A673 (cell line): ENCODE data around the gene IL4R. TPM values are rescaled to one million over a fixed set of nuclear protein-coding genes. Genes with fewer than 3 reads are reported as not detected.

Source experiments
- BruUV-seq: library from RNA; stranded (reverse); fragments of 400-500 nt; replicated peaks from 2 replicates; lab custom pipeline; 2021; lab: Mats Ljungman, UMichigan
- CTCF ChIA-PET: fragments of 300-600 bp; sonication (Branson Sonifier 250); formaldehyde crosslinking; loops from one replicate; lab custom pipeline; 2022; ENCODE audit warnings: antibody characterized with exemption; lab: Charles Lee
- POLR2A ChIA-PET: fragments of 300-600 bp; sonication (Branson Sonifier 250); formaldehyde crosslinking; loops from one replicate; lab custom pipeline; 2022; ENCODE audit warnings: antibody characterized with exemption; ENCODE audit not compliant: low non-redundant PET; lab: Charles Lee
- DNase-seq: peaks from one replicate; pipeline ENCODE4 v3.0.0-alpha.2; 2015; ENCODE audit warnings: low spot score
- H3K27ac ChIP-seq: fragments of 200-600 bp; sonication (generic); 2 replicates; pipeline ENCODE4 v1.5.1; 2016; ENCODE audit warnings: mixed run types, low read depth, mild to moderate bottlenecking, mixed read lengths, antibody characterized with exemption, low read length; ENCODE audit not compliant: poor library complexity, severe bottlenecking
- H3K27me3 ChIP-seq: fragments of 200-600 bp; sonication (generic); replicated peaks from 2 replicates; pipeline ENCODE4 v1.6.1; 2017; ENCODE audit warnings: mixed run types, low read depth, mild to moderate bottlenecking, mixed read lengths, antibody characterized with exemption, low read length; ENCODE audit not compliant: insufficient read depth, poor library complexity
- H3K36me3 ChIP-seq: fragments of 200-600 bp; sonication (generic); 2 replicates; pipeline ENCODE4 v1.6.1; 2016; ENCODE audit warnings: mixed run types, mild to moderate bottlenecking, mixed read lengths, antibody characterized with exemption, low read length; ENCODE audit not compliant: insufficient read depth, poor library complexity, severe bottlenecking
- H3K4me1 ChIP-seq: fragments of 200-600 bp; sonication (generic); 2 replicates; pipeline ENCODE4 v1.6.1; 2017; ENCODE audit warnings: mixed run types, mild to moderate bottlenecking, mixed read lengths, antibody characterized with exemption, low read length; ENCODE audit not compliant: insufficient read depth, poor library complexity, severe bottlenecking
- H3K4me3 ChIP-seq: fragments of 200-600 bp; sonication (generic); 2 replicates; pipeline ENCODE4 v1.5.1; 2016; ENCODE audit warnings: low read depth, mixed run types, mild to moderate bottlenecking, mixed read lengths, low read length; ENCODE audit not compliant: poor library complexity, severe bottlenecking
- H3K9me3 ChIP-seq: fragments of 200-600 bp; sonication (generic); 2 replicates; pipeline ENCODE4 v1.6.1; 2016; ENCODE audit warnings: mixed run types, low read depth, mild to moderate bottlenecking, mixed read lengths, antibody characterized with exemption, low read length; ENCODE audit not compliant: poor library complexity, severe bottlenecking
- EZH2 ChIP-seq: fragments of 200-600 bp; sonication (generic); IDR thresholded peaks from 2 replicates; pipeline ENCODE4 v1.6.1; 2017; ENCODE audit warnings: borderline replicate concordance, low read depth, mild to moderate bottlenecking, mixed read lengths, antibody characterized with exemption, low read length; ENCODE audit not compliant: poor library complexity, severe bottlenecking
- intact Hi-C: fragments of 100-400 bp; cut with micrococcal nuclease; formaldehyde crosslinking; loops from one replicate; pipeline ENCODE4 v1.10.0; 2022; ENCODE audit not compliant: unreplicated experiment
- total RNA-seq: library from RNA; stranded (reverse); gene quantifications from 2 replicates; pipeline ENCODE4 v1.2.3, GENCODE V29; 2021
- TF ChIP-seq, protein P1 (sequence below): fragments of 300-800, 200-600 bp; sonication (generic); conservative IDR thresholded peaks from 2 replicates; pipeline ENCODE4 v1.5.1; 2017; ENCODE audit warnings: low read depth, mild to moderate bottlenecking, antibody characterized with exemption, low read length, moderate library complexity, mixed read lengths

IL4R gene
- total RNA-seq, 1 experiment from 2014 or later = 22.9 TPM

DNA sequence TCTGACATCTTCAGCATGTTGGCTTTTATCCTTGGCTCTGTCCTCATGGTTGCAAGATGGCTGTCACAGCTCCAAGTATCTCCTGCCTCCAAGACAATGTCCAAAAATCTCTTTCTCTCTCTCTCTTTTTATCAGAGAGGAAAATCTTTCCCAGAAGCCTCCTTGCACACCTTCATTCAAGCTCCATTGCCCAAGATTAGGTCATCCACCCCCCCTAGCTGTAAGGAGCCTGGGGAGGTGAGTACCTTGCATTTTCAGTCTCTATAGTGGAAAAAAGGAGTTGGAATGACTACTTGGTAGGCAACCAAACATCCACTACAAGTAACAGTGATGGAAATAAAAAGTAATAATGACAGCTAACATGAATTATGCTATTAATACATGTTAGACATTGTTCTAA lies 23.2 kb upstream of the IL4R start:
- Histone ChIP-seq H3K27ac (no peak overlapping the region), H3K36me3 (no peaks in the 10 kb centered on the region), H3K9me3 (no peaks in the 10 kb centered on the region), H3K4me1 (no peaks in the 10 kb centered on the region), H3K27me3 (no peaks in the 10 kb centered on the region), H3K4me3 (no peak overlapping the region)
- no TSS peak for BruUV-seq
- no peak for DNase-seq
- no peak for TF ChIP-seq EZH2
- TF ChIP-seq, protein P1, sequence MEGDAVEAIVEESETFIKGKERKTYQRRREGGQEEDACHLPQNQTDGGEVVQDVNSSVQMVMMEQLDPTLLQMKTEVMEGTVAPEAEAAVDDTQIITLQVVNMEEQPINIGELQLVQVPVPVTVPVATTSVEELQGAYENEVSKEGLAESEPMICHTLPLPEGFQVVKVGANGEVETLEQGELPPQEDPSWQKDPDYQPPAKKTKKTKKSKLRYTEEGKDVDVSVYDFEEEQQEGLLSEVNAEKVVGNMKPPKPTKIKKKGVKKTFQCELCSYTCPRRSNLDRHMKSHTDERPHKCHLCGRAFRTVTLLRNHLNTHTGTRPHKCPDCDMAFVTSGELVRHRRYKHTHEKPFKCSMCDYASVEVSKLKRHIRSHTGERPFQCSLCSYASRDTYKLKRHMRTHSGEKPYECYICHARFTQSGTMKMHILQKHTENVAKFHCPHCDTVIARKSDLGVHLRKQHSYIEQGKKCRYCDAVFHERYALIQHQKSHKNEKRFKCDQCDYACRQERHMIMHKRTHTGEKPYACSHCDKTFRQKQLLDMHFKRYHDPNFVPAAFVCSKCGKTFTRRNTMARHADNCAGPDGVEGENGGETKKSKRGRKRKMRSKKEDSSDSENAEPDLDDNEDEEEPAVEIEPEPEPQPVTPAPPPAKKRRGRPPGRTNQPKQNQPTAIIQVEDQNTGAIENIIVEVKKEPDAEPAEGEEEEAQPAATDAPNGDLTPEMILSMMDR = no peak
- ChIA-PET CTCF (no interaction called here), POLR2A (no interaction called here)
- intact Hi-C loops = no loop called here

DNA sequence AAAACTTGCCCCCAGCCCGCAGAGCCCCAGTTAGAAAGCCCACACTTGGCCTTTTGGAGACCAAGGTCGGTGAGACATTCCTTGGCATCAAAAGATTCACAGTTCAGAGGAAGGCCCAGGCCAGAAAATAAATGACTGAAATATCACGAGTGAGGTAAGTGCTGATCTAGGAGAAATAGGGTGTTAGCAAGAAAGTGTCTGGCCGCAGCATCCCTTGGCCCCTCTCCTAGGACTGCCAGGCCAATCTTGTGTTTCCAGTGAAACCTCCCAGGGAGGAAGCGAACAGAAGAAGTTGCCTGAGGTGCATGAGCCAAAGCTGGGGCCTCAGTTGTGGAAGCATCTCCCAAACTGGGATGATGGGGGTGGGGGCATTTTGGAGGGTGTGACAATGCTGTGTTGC lies 22.7 kb upstream of the IL4R start:
- Histone ChIP-seq H3K27ac (no peak overlapping the region), H3K9me3 (no peaks in the 10 kb centered on the region), H3K27me3 (no peaks in the 10 kb centered on the region), H3K36me3 (no peaks in the 10 kb centered on the region), H3K4me3 (no peak overlapping the region), H3K4me1 (no peaks in the 10 kb centered on the region)
- POLR2A ChIA-PET = no interaction called here
- BruUV-seq = no TSS peak
- TF ChIP-seq, protein P1 = no peak
- TF ChIP-seq EZH2 = no peak
- CTCF ChIA-PET = no interaction called here
- no peak for DNase-seq
- intact Hi-C loops = no loop called here

DNA sequence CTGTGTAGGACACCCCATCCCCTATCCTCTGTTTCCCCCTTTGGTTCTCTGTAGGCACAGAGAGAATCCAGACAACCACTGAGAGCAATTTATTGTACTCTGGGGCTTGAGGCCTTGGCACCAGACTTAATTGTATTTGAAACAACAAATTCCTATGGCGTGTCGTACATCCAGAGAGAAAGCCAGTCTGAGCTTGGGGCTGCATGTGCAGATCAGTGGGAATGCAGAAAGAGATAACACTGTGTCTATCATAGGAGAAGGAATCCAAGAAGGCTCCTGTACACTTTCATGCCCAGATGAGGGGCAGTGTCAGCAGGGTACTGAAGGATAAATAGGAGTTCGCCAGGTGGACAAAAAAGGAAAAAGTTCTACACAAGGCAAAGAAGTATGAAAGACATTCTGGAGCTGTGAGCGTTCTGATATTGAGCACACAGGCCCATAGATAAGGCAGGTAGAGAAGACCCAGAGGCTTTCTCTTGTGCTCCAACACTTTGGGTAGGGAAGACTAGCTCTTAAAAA lies 22.0 kb upstream of the IL4R start:
- TF ChIP-seq, protein P1 = no peak
- TF ChIP-seq EZH2 = no peak
- Histone ChIP-seq H3K36me3 (no peaks in the 10 kb centered on the region), H3K27me3 (no peaks in the 10 kb centered on the region), H3K4me1 (no peaks in the 10 kb centered on the region), H3K27ac (no peak overlapping the region), H3K4me3 (no peak overlapping the region), H3K9me3 (no peaks in the 10 kb centered on the region)
- intact Hi-C loops = no loop called here
- BruUV-seq = no TSS peak
- no peak for DNase-seq
- CTCF ChIA-PET = no interaction called here
- POLR2A ChIA-PET = no interaction called here
